Stomach (tissue), 9 donors: ENCODE measurements around the gene EYA2. TPM values are rescaled to one million over a fixed set of nuclear protein-coding genes. Genes with fewer than 3 reads are reported as not detected.

Experiments
- DNase-seq, 2 donors: peaks; one replicate each; pipeline versions ENCODE4 v3.0.0 to v3.0.0-alpha.2; 2013 to 2019
- H3K27ac ChIP-seq, 5 donors: fragments of 200-600 bp in 4 of 5; sonication (generic) in 4 of 5; one replicate each; pipeline ENCODE4 v1.5.1; 2013 to 2019; ENCODE audit warnings: mild to moderate bottlenecking in 1 of 5, moderate library complexity in 1 of 5
- H3K27me3 ChIP-seq, 3 donors: fragments of 200-600 bp; sonication (generic); one replicate each; pipeline ENCODE4 v1.5.1; 2017 to 2019; ENCODE audit warnings: mixed run types in 1 of 3
- H3K36me3 ChIP-seq, 4 donors: fragments of 200-600 bp; sonication (generic); 1 replicate in 3 of 4; 2 replicates in 1 of 4; pipeline ENCODE4 v1.5.1; 2016 to 2019
- H3K4me1 ChIP-seq, 4 donors: fragments of 200-600 bp; sonication (generic); one replicate each; pipeline ENCODE4 v1.5.1; 2016 to 2019
- H3K4me3 ChIP-seq, 4 donors: fragments of 200-600 bp; sonication (generic) in 3 of 4; one replicate each; pipeline ENCODE4 v1.5.1; 2016 to 2019; ENCODE audit warnings: mild to moderate bottlenecking in 1 of 4
- H3K9me3 ChIP-seq, 4 donors: fragments of 200-600 bp; sonication (generic); one replicate each; pipeline ENCODE4 v1.5.1; 2016 to 2019
- CTCF ChIP-seq, 7 experiments: fragments of 450-650 bp in 4 of 7; fragments of 200-600 bp in 3 of 7; sonication (generic) in 3 of 7; IDR thresholded peaks; one replicate each; pipeline ENCODE4 v1.5.1; 2016 to 2019; ENCODE audit warnings: antibody characterized with exemption in 7 of 7, control low read depth in 2 of 7, mild to moderate bottlenecking in 1 of 7
- EP300 ChIP-seq: sonication (generic); formaldehyde crosslinking; IDR thresholded peaks from one replicate; pipeline ENCODE4 v1.6.1; 2017; ENCODE audit warnings: antibody characterized with exemption
- POLR2A ChIP-seq, 4 donors: fragments of 450-650 bp; IDR thresholded peaks; one replicate each; pipeline ENCODE4 v1.6.1; 2016; ENCODE audit warnings: antibody characterized with exemption in 4 of 4, control low read depth in 2 of 4, mild to moderate bottlenecking in 1 of 4, moderate library complexity in 1 of 4
- POLR2AphosphoS5 ChIP-seq, 3 donors: sonication (generic); formaldehyde crosslinking; IDR thresholded peaks; one replicate each; pipeline ENCODE4 v1.6.1; 2016; ENCODE audit warnings: antibody characterized with exemption in 3 of 3
- WGBS, 5 donors: extraction: QIAGEN DNeasy Blood & Tissue Kit in 3 of 5; methylation state at CpG; one replicate each; pipeline versions ENCODE4 v1.1.5 to v1.1.7; 2013 to 2018; 5-methylcytosine and 5-hydroxymethylcytosine counted together
- intact Hi-C: fragments of 100-400 bp; cut with DNase I; formaldehyde crosslinking; loops from one replicate; pipeline ENCODE4 v1.15.1; 2023; ENCODE audit warnings: low total_unique reads
- polyA plus RNA-seq, 3 donors: library from polyadenylated mRNA; stranded (reverse); fragments of 200-250 nt; gene quantifications; one replicate each; pipeline ENCODE4 v1.2.3, GENCODE V29; 2013
- total RNA-seq, 5 donors: library from RNA; depleted of rRNA; stranded (reverse); fragments of >200 nt; gene quantifications; one replicate each; pipeline versions ENCODE4 v1.1.0 to v1.2.3, GENCODE V29; 2014 to 2016
- donor health status: healthy with polysubstance abuse.
- donor health status: Bipolar disorder and iron deficiency.
- donor health status: healthy.

EYA2 gene
- total and polyA plus RNA-seq, 8 donors: 1.8 to 86.2 (median 5.5) TPM

- TF ChIP-seq EP300 (no peak), POLR2A (IDR thresholded peaks at IDR 0.05) (no peak), POLR2AphosphoS5 (IDR thresholded peaks at IDR 0.05) (no peak), CTCF (IDR thresholded peaks at IDR 0.05) (no peak)
- Histone ChIP-seq H3K36me3 (no peaks in the 10 kb centered on the region), H3K9me3 (peaks cover 11 to 25% (median 18%) of the 10 kb centered on the region in 4 donors), H3K4me3 (no peak overlapping the region), H3K4me1 (peaks cover 6 to 20% (median 13%) of the 10 kb centered on the region in 4 donors), H3K27ac (peak overlapping the region in 3 of 5 donors; percentile 60 to 71 (median 68)), H3K27me3 (no peaks in the 10 kb centered on the region)
- no peak for DNase-seq
- 64 to 68% (median 66%) methylated on average over 3 of the region's 3 CpGs for WGBS, 5 donors
- intact Hi-C loops: no loop called here
These were observed 169.2 kb downstream of the EYA2 start for GRCh38 chr20:47063808-47064207.

GRCh38 chr20:47066484-47067270 lies 172.0 kb downstream of the EYA2 start:
- 60 to 62% (median 62%) methylated on average over 4 of the region's 4 CpGs for WGBS, 5 donors
- H3K4me1 ChIP-seq: peaks cover 6 to 20% (median 13%) of the 10 kb centered on the region in 4 donors
- no peak for TF ChIP-seq CTCF (IDR thresholded peaks at IDR 0.05)
- no peak for TF ChIP-seq POLR2AphosphoS5 (IDR thresholded peaks at IDR 0.05)
- TF ChIP-seq EP300: no peak
- no peak for TF ChIP-seq POLR2A (IDR thresholded peaks at IDR 0.05)

GRCh38 chr20:47067776-47068175 lies 173.1 kb downstream of the EYA2 start:
- Histone ChIP-seq H3K27me3 (no peaks in the 10 kb centered on the region), H3K4me1 (peaks cover 6 to 13% (median 8%) of the 10 kb centered on the region in 4 donors), H3K9me3 (peaks cover 11 to 30% (median 21%) of the 10 kb centered on the region in 4 donors), H3K4me3 (no peak overlapping the region), H3K36me3 (no peaks in the 10 kb centered on the region), H3K27ac (no peak overlapping the region)
- WGBS, 5 donors: 88 to 94% (median 90%) methylated on average over 3 of the region's 3 CpGs
- TF ChIP-seq POLR2A (IDR thresholded peaks at IDR 0.05) (no peak), POLR2AphosphoS5 (IDR thresholded peaks at IDR 0.05) (no peak), CTCF (IDR thresholded peaks at IDR 0.05) (no peak), EP300 (no peak)
- DNase-seq: no peak
- intact Hi-C loops: no loop called here

More at GRCh38 chr20:47066484-47067270, 172.0 kb downstream of the EYA2 start:
- Histone ChIP-seq H3K36me3 (no peaks in the 10 kb centered on the region), H3K27me3 (no peaks in the 10 kb centered on the region), H3K4me3 (no peak overlapping the region), H3K27ac (no peak overlapping the region), H3K9me3 (peaks cover 11 to 30% (median 21%) of the 10 kb centered on the region in 4 donors)
- intact Hi-C loops: no loop called here
- DNase-seq: no peak

- TF ChIP-seq POLR2A (IDR thresholded peaks at IDR 0.05) (no peak), POLR2AphosphoS5 (IDR thresholded peaks at IDR 0.05) (no peak), CTCF (IDR thresholded peaks at IDR 0.05) (no peak), EP300 (no peak)
- 86 to 94% (median 88%) methylated on average over 3 of the region's 3 CpGs for WGBS, 5 donors
- peaks cover 0 to under 1% (median 0%) of the 10 kb centered on the region in 4 donors for H3K4me1 ChIP-seq
- H3K9me3 ChIP-seq: peaks cover 11 to 30% (median 21%) of the 10 kb centered on the region in 4 donors
- no peak overlapping the region for H3K27ac ChIP-seq
- H3K27me3 ChIP-seq: no peaks in the 10 kb centered on the region
- intact Hi-C loops: no loop called here
- no peak for DNase-seq
- no peaks in the 10 kb centered on the region for H3K36me3 ChIP-seq
- no peak overlapping the region for H3K4me3 ChIP-seq
These were observed 175.5 kb downstream of the EYA2 start for GRCh38 chr20:47070176-47070575.
